MCF 10A (cell line): ENCODE measurements around the gene ABI1. TPM values are rescaled to one million over a fixed set of nuclear protein-coding genes. Genes with fewer than 3 reads are reported as not detected.

ENCODE experiments used
- BruUV-seq: library from RNA; stranded (reverse); fragments of 400-500 nt; replicated peaks from 2 replicates; lab custom pipeline; 2021; lab: Mats Ljungman, UMichigan
- CTCF ChIA-PET: fragments of 300-600 bp; sonication (Branson Sonifier 250); formaldehyde crosslinking; extraction: SDS; loops from one replicate; lab custom pipeline; 2021; ENCODE audit warnings: antibody characterized with exemption, inconsistent platforms; lab: Yijun Ruan, JAX
- POLR2A ChIA-PET: fragments of 300-600, 350-650 bp; sonication (Branson Sonifier 250); formaldehyde crosslinking; extraction: SDS; loops from one replicate; lab custom pipeline; 2020; ENCODE audit warnings: antibody characterized with exemption, inconsistent platforms; lab: Yijun Ruan, JAX
- DNase-seq: peaks from one replicate; pipeline ENCODE4 v3.0.0-alpha.2; 2018; ENCODE audit not compliant: unreplicated experiment
- H3K27ac Mint-ChIP-seq: one replicate; pipeline ENCODE4 v1.8.0; 2022; ENCODE audit warnings: mild to moderate bottlenecking, low read depth, mixed read lengths; ENCODE audit not compliant: unreplicated experiment
- H3K27me3 Mint-ChIP-seq: one replicate; pipeline ENCODE4 v1.8.0; 2022; ENCODE audit warnings: mixed read lengths; ENCODE audit not compliant: insufficient read depth, unreplicated experiment
- H3K36me3 Mint-ChIP-seq: one replicate; pipeline ENCODE4 v1.8.0; 2022; ENCODE audit warnings: mild to moderate bottlenecking, moderate library complexity, mixed read lengths; ENCODE audit not compliant: insufficient read depth, unreplicated experiment
- H3K4me1 Mint-ChIP-seq: one replicate; pipeline ENCODE4 v1.8.0; 2022; ENCODE audit warnings: mixed read lengths; ENCODE audit not compliant: insufficient read depth, unreplicated experiment
- H3K4me3 Mint-ChIP-seq: one replicate; pipeline ENCODE4 v1.8.0; 2022; ENCODE audit warnings: mild to moderate bottlenecking, moderate library complexity, mixed read lengths; ENCODE audit not compliant: unreplicated experiment
- H3K9me3 Mint-ChIP-seq: one replicate; pipeline ENCODE4 v1.8.0; 2022; ENCODE audit warnings: mixed read lengths; ENCODE audit not compliant: unreplicated experiment
- CTCF ChIP-seq: fragments of 200-600 bp; IDR thresholded peaks from one replicate; pipeline ENCODE4 v1.8.0; 2022; ENCODE audit warnings: antibody characterized with exemption, mild to moderate bottlenecking; ENCODE audit not compliant: unreplicated experiment
- intact Hi-C: fragments of 100-400 bp; cut with micrococcal nuclease; formaldehyde crosslinking; loops from 2 replicates; pipeline ENCODE4 v1.14.1; 2022
- total RNA-seq: library from RNA; stranded (reverse); gene quantifications from 2 replicates; pipeline ENCODE4 v1.2.3, GENCODE V29; 2022

The ABI1 gene
- total RNA-seq, 1 experiment from 2014 or later = 53.0 TPM

- DNase-seq = no peak
- no peaks in the 10 kb centered on the region for H3K9me3 Mint-ChIP-seq
- BruUV-seq = no TSS peak
- no peaks in the 10 kb centered on the region for H3K27me3 Mint-ChIP-seq
- no peaks in the 10 kb centered on the region for H3K36me3 Mint-ChIP-seq
- intact Hi-C loops = no loop called here
- H3K4me3 Mint-ChIP-seq = no peak overlapping the region
- CTCF ChIA-PET = no interaction called here
- H3K4me1 Mint-ChIP-seq = peaks cover 22% of the 10 kb centered on the region
- TF ChIP-seq CTCF = no peak
- POLR2A ChIA-PET = no interaction called here
- H3K27ac Mint-ChIP-seq = no peak overlapping the region
Measured at GRCh38 chr10:26800468-26800867, 60.3 kb downstream of the ABI1 start.

GRCh38 chr10:26799342-26799741, 61.4 kb downstream of the ABI1 start:
- no peaks in the 10 kb centered on the region for H3K9me3 Mint-ChIP-seq
- no peak for DNase-seq
- H3K4me1 Mint-ChIP-seq = peaks cover 14% of the 10 kb centered on the region
- TF ChIP-seq CTCF = no peak
- H3K27ac Mint-ChIP-seq = no peak overlapping the region
- CTCF ChIA-PET = interaction anchor here (0.6 to 1.2 kb wide), 3 partner anchors 15 to 43 kb away, joined by 3 to 4 read pairs (median 3); no protein-coding TSS in a partner anchor
- no peaks in the 10 kb centered on the region for H3K27me3 Mint-ChIP-seq
- BruUV-seq = no TSS peak
- intact Hi-C loops = no loop called here
- H3K36me3 Mint-ChIP-seq = no peaks in the 10 kb centered on the region
- POLR2A ChIA-PET = no interaction called here
- H3K4me3 Mint-ChIP-seq = no peak overlapping the region

GRCh38 chr10:26798298-26798697, 62.5 kb downstream of the ABI1 start:
- CTCF ChIA-PET = interaction anchor here (0.7 kb wide), 1 partner anchor 12 kb away, joined by 3 read pairs; no protein-coding TSS in a partner anchor
- no peak overlapping the region for H3K4me3 Mint-ChIP-seq
- POLR2A ChIA-PET = no interaction called here
- TF ChIP-seq CTCF = no peak
- H3K27ac Mint-ChIP-seq = no peak overlapping the region
- peaks cover 11% of the 10 kb centered on the region for H3K4me1 Mint-ChIP-seq
- intact Hi-C loops = no loop called here
- no peaks in the 10 kb centered on the region for H3K27me3 Mint-ChIP-seq
- no peaks in the 10 kb centered on the region for H3K9me3 Mint-ChIP-seq
- BruUV-seq = no TSS peak
- no peaks in the 10 kb centered on the region for H3K36me3 Mint-ChIP-seq
- no peak for DNase-seq

- no peaks in the 10 kb centered on the region for H3K36me3 Mint-ChIP-seq
Measured at GRCh38 chr10:26797340-26797739, 63.4 kb downstream of the ABI1 start.

More at GRCh38 chr10:26797340-26797739, 63.4 kb downstream of the ABI1 start:
- no TSS peak for BruUV-seq
- no peak for DNase-seq
- H3K27ac Mint-ChIP-seq = no peak overlapping the region
- no peaks in the 10 kb centered on the region for H3K27me3 Mint-ChIP-seq
- ChIA-PET POLR2A (no interaction called here), CTCF (no interaction called here)
- intact Hi-C loops = no loop called here
- peaks cover 3% of the 10 kb centered on the region for H3K4me1 Mint-ChIP-seq
- no peaks in the 10 kb centered on the region for H3K9me3 Mint-ChIP-seq
- H3K4me3 Mint-ChIP-seq = no peak overlapping the region
- no peak for TF ChIP-seq CTCF
